NCI-H2196 treated with DMSO at 0.1 percent for 48 hours (cell line): ENCODE results near the gene WDR35.
"Not testable (repeated sequence)": the region's sequence is repeated elsewhere in the genome, so short reads cannot be mapped to it uniquely, and the experiment has no call there.

Experiments
- DNase-seq: peaks from one replicate; lab custom pipeline; 2025; ENCODE audit not compliant: unreplicated experiment; lab: John Stamatoyannopoulos, UW

Gene WDR35

DNA sequence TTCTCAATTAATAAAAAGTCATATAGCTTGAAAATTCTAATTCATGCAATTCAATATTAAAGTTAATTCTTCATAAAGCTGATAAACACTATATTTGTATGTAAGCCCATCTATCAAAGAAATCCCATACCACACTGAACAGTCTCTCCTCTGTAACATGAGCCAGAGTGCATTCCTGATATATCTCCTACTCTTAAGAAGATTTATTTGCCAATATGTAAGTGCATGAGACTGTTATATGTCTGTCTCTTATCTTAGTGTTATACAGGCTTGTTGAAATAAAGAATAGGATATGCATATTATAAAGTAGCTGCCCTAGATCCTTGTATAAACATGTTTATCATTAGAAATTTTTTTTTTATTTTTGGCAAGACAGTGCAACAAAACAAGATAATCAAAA is 47.7 kb downstream of the WDR35 start:
- no peak for DNase-seq

DNA sequence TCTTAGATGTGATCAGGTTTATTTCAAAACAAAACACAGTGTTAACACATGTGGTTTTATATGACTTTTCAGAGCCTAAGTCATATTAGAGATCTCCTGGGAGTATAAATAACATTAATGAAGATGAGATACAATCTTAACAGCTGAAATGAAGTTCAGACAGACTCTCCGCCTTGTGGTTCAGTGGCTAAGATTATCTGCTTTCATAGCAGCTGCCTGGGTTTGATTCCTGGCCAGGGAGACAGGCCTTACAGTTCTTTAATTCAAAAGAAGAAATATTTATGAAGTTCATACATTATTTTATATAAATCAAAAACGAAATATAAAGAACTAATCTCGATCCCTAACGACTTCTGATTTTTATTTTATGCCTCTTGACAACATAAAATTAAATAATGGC is 52.9 kb downstream of the WDR35 start:
- no peak for DNase-seq

GRCh38 chr2:19936203-19936602 is 53.7 kb downstream of the WDR35 start:
- DNase-seq: no peak

GRCh38 chr2:19933351-19933981 is 56.4 kb downstream of the WDR35 start:
- peak; percentile 3 for DNase-seq

DNA sequence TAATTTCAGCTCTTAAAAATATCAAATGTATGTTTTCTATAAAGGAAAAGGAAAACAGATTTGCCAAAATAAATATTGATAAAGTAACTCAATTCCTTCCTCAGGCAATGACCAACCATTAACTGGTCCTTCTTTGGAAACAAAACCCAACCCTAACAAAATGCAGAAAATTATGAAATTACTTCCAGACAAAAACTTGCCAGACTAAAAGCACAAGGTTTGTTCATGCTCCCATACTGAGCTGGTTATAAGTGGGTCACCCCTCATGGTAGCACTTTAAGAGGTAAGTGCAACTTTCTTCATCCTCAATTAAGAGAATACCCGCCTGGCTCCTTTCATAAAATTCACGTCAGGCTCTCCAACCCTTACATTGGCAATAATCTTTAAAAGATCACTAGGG is 57.0 kb downstream of the WDR35 start:
- no peak for DNase-seq

DNA sequence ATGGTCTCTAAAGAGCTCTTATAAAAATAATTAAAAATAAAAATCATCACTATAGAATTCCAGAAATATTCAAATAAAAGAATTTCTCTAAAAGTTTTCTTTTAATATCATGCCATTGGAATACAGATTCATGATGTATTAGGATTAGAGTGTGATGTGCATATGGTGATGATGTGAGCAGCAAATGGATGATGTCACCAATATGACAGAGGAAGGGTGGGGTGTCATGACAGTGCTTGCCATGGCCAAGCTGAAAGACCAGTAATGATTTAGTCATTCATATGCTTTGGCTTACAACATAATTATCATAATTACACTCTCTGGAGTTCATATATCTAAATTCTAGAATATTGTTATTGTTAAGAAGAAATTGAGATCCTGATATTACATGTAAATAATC is 60.7 kb downstream of the WDR35 start:
- DNase-seq: no peak

GRCh38 chr2:19927816-19928215 is 62.1 kb downstream of the WDR35 start:
- DNase-seq: not testable (repeated sequence)

DNA sequence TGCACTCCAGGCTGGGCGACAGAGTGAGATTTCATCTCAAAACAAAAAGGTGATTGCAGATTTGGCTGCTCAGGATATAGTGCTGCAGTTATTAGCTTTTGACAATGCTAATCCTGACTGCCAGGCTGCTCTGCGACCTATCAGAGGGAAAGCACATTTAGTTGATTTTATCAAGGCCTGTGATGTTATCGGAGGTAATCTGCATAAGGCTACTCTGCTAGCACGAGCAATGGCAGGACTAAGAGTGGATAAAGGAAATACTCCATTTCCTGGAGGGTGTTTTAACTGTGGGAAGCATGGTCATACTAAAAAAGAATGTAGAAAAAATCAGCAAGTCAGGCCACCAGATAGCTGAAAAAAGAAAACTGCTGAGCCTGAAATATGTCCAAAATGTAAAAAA is 65.4 kb downstream of the WDR35 start:
- DNase-seq: not testable (repeated sequence)

DNA sequence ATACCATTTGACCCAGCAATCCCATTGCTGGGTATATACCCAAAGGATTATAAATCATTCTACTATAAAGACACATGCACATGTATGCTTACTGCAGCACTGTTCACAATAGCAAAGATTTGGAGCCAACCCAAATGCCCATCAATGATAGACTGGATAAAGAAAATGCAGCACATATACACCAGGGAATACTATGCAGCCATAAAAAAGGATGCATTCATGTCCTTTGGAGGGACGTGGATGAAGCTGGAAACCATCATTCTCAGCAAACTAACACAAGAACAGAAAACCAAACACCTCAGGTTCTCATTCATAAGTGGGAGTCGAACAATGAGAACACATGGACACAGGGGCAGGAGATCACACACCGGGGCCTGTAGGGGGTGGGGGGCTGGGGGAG is 67.7 kb downstream of the WDR35 start:
- not testable (repeated sequence) for DNase-seq

DNA sequence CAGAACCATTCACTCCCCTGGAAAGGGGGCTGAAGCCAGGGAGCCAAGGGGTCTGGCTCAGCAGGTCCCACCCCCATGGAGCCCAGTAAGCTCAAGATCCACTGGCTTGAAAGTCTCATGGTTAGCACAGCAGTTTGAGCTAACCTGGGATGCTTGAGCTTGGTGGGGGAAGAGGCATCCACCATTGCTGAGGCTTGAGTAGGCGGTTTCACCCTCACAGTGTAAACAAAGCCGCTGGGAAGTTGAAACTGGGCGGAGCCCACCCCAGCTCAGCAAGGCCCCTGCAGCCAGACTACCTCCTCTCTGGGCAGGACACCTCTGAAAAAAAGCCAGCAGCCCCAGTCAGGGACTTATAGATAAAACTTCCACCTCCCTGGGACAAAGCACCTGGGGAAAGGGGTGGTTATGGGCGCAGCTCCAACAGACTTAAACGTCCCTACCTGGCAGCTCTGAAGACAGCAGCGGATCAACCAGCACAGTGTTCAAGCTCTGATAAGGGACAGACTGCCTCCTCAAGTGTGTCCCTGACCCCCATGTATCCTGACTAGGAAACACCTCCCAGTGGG is 73.4 kb downstream of the WDR35 start:
- no peak for DNase-seq

DNA sequence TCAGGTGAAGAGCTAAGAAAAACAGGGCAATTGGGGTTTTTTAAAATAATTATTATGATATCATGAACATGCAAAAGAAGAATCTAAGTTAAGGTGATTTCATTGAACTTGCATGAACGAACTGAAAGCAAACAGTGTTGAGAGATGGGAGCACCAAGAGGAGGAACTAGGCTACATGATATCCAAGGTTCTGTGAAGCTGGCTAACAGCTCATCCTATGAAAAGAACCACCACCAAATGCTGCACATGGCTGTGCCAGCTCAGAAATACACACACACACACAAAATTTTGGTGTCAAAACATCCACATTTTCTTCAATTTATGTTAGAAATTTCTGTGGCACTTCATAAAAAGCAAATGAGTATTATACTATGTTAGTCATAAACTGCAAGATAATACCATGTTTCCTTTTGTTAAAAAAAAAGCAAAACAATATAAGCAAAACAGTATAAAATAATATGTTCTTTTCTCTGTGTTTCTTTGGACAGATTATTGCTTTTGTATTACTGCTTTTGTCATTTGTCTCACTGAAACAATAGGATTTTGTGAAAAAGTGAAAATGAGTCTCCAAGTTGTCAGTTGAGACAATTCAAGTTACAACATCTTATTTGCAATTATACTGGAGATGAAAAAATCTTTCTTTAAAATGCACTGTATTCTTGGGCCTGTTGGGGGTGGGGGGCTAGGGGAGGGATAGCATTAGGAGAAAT is 75.5 kb downstream of the WDR35 start:
- DNase-seq: no peak

DNA sequence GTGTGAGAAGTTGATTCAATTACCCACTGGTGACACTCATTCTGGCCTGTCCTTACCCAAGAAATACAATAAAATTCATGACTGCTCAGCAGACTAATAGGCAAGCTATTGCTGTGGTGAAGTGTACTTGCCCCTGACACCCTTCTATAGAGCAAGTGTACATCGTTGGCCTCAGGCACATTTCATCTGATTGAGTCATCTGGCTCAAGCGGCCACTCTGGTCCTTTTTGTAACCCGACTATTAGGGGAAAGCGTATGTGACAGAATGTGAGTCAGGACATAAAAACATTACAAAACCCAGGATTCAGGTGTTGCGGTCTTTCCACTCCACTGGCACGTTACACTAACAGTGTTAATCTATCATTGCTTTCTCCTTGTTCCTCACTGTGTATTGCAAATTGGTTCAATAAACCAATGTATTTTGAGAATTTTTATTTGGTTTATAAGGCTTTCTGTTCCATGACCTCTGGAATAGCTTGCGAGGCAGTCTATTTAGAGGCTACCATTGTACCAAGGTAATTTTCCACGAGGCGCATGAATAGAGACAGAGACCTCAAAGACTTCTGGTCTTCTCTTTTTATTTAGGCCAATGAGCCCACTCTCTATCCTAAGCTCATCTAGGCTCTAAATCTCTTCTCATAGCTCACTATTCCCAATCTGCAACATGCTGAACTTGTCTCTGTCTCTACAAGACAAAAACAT is 77.9 kb downstream of the WDR35 start:
- no peak for DNase-seq

GRCh38 chr2:19902216-19902740 is 87.6 kb downstream of the WDR35 start:
- DNase-seq: no peak

GRCh38 chr2:19901442-19902215 is 88.3 kb downstream of the WDR35 start, which contains the start of gene TTC32:
TTC32 (minus strand) TSS chr2:19901983; CDS start chr2:19901854, 129 bp downstream.
- peak; percentile 83 for DNase-seq

DNA sequence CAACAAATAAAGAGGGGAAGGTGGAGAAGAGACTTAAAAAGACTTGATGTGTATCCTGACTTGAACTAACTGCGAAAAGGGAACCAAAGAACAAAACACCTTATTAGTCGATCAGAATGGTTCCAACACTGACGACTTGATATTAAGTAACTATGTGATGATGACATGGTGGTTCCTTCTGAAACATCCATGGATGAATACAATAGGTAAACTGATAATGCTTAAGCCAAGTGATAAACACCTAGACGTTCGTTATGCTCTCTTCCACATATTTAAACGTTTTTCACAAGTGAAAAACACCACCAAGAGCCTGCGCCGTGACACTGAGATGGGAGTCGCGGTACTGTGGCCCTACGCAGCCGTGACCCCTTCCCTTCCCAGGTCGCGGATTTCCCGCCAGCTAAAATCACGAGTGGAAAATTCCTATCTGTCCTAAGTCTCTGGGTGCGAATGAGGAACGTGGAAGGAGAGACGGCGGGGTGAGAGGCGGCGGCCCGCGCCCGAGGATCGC is 88.9 kb downstream of the WDR35 start:
- DNase-seq: no peak

- no peak for DNase-seq
Measured at GRCh38 chr2:19899985-19900930, 89.6 kb downstream of the WDR35 start.

DNA sequence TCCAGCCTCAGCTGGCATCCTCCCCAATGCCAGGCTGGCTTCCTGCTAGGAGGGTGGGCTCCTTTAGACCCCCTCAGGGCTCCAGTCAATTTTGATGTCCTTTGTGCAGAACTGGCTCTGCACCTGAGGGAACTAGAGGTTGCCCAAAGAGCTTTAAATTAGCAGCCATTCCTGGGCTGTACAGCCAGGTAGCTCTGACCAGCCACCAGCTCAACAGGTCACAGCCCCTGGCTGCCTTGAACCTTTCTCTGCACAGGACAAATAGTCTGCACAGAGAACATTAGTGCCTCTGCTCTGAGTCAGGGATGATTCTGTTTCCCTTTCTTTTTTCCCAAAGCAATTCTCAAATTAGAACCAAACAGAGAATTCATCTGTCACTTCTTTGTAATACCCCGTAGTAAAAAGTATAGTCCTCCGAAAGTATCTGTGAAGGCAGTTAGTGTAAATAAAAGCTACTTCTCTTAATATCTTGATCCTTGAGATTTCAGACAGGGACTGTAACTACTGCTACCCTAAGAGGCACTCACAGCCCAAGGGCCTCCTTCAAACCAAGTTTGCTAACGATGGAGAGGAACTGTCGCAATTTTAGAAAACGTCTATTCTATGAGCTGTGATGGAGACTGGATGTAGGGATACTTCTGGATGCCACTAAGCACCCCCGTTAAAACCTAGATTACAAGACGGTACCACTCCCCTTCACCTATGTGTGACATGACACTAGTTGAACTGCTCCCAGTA is 91.1 kb downstream of the WDR35 start:
- no peak for DNase-seq

GRCh38 chr2:19897623-19898245 is 92.2 kb downstream of the WDR35 start:
- DNase-seq: no peak
